AG08395 (cell line): ENCODE results near the gene TFDP3.
A peak's percentile ranks its signal among the peaks of the same experiment; 100 is the strongest.

Experiments
- DNase-seq: peaks from one replicate; pipeline ENCODE4 v3.0.0; 2012; ENCODE audit warnings: mixed read lengths, low spot score

Gene TFDP3

GRCh38 chrX:133218329-133218728, at the start of gene TFDP3:
TFDP3 (minus strand) TSS chrX:133218354; CDS start chrX:133218259, 95 bp downstream.
- DNase-seq: no peak

GRCh38 chrX:133267621-133268020, 49.5 kb upstream of the TFDP3 start:
- DNase-seq: no peak

GRCh38 chrX:133265331-133265730, 47.2 kb upstream of the TFDP3 start:
- DNase-seq: no peak

- no peak for DNase-seq
These were observed 40.3 kb upstream of the TFDP3 start for GRCh38 chrX:133258481-133258880.

GRCh38 chrX:133254666-133255065, 36.5 kb upstream of the TFDP3 start:
- DNase-seq: peak; percentile 44

- no peak for DNase-seq
These were observed 33.0 kb upstream of the TFDP3 start for GRCh38 chrX:133251204-133251603.

GRCh38 chrX:133250184-133251100, 32.3 kb upstream of the TFDP3 start:
- no peak for DNase-seq

GRCh38 chrX:133249266-133250058, 31.3 kb upstream of the TFDP3 start:
- no peak for DNase-seq

- DNase-seq: no peak
These were observed 30.0 kb upstream of the TFDP3 start for GRCh38 chrX:133248177-133248576.

GRCh38 chrX:133246921-133247320, 28.8 kb upstream of the TFDP3 start:
- DNase-seq: no peak

- DNase-seq: no peak
These were observed 17.7 kb upstream of the TFDP3 start for GRCh38 chrX:133235830-133236229.

- DNase-seq: no peak
These were observed 14.2 kb upstream of the TFDP3 start for GRCh38 chrX:133232331-133232730.

- DNase-seq: no peak
These were observed 11.2 kb upstream of the TFDP3 start for GRCh38 chrX:133229361-133229760.

- DNase-seq: peak; percentile 13
These were observed 2.4 kb downstream of the TFDP3 start for GRCh38 chrX:133215747-133216146.

GRCh38 chrX:133215017-133215416, 3.1 kb downstream of the TFDP3 start:
- DNase-seq: no peak

GRCh38 chrX:133214301-133214700, 3.9 kb downstream of the TFDP3 start:
- peak; percentile 29 for DNase-seq

GRCh38 chrX:133213117-133213516, 5.0 kb downstream of the TFDP3 start:
- peak; percentile 27 for DNase-seq

GRCh38 chrX:133207751-133208150, 10.4 kb downstream of the TFDP3 start:
- no peak for DNase-seq

- no peak for DNase-seq
These were observed 26.5 kb downstream of the TFDP3 start for GRCh38 chrX:133191739-133192039.

GRCh38 chrX:133190877-133191738, 27.0 kb downstream of the TFDP3 start:
- no peak for DNase-seq

GRCh38 chrX:133189195-133189594, 29.0 kb downstream of the TFDP3 start:
- DNase-seq: no peak

- no peak for DNase-seq
These were observed 29.5 kb downstream of the TFDP3 start for GRCh38 chrX:133188631-133189030.
